K562 (cell line): ENCODE results near the gene SMIM41. TPM values are rescaled to one million over a fixed set of nuclear protein-coding genes. Genes with fewer than 3 reads are reported as not detected.

Experiments used
- BACH1 ChIP-seq: fragments of 200-800 bp; sonication (Bioruptor generic); IDR thresholded peaks from 2 replicates; pipeline ENCODE4 v1.6.1; 2016; ENCODE audit warnings: missing genetic modification characterization, missing compliant biosample characterization
- CBFB ChIP-seq: sonication (generic); formaldehyde crosslinking; IDR thresholded peaks from 2 replicates; pipeline ENCODE4 v1.4.0; 2020; ENCODE audit warnings: mild to moderate bottlenecking, missing genetic modification reagents
- CCNT2 ChIP-seq: IDR thresholded peaks from 2 replicates; pipeline ENCODE4 v1.6.1; 2011; ENCODE audit warnings: borderline replicate concordance, low read depth, mild to moderate bottlenecking, moderate library complexity, mixed read lengths, low read length; ENCODE audit not compliant: insufficient read length; ENCODE audit errors: extremely low read depth
- DEAF1 ChIP-seq: fragments of 450-650 bp; formaldehyde crosslinking; IDR thresholded peaks from 2 replicates; pipeline ENCODE4 v1.4.0; 2020; ENCODE audit warnings: mild to moderate bottlenecking, moderate library complexity
- ETV1 ChIP-seq: fragments of 450-650 bp; conservative IDR thresholded peaks from 2 replicates; pipeline ENCODE4 v1.6.1; 2016; ENCODE audit warnings: missing genetic modification characterization, control low read depth, low read depth, missing compliant biosample characterization
- ETV5 ChIP-seq: sonication (generic); formaldehyde crosslinking; IDR thresholded peaks from 2 replicates; pipeline ENCODE4 v1.4.0; 2020; ENCODE audit warnings: low read depth, mild to moderate bottlenecking, missing genetic modification reagents
- HMG20A ChIP-seq: fragments of 450-650 bp; formaldehyde crosslinking; conservative IDR thresholded peaks from 2 replicates; pipeline ENCODE4 v1.4.0; 2020; ENCODE audit warnings: mild to moderate bottlenecking, mixed read lengths
- KDM2B ChIP-seq: fragments of 250-450 bp; sonication (Bioruptor Pico); IDR thresholded peaks from 2 replicates; pipeline ENCODE4 v1.8.0; 2021; ENCODE audit warnings: mild to moderate bottlenecking, moderate library complexity
- NRF1 ChIP-seq, 2 experiments: fragments of 450-650 bp; IDR thresholded peaks in 1 of 2; conservative IDR thresholded peaks in 1 of 2; 2 replicates each; pipeline ENCODE4 v1.6.1; 2014; ENCODE audit warnings: mild to moderate bottlenecking in 2 of 2
- PCBP1 ChIP-seq: fragments of 200-400 bp; formaldehyde crosslinking; IDR thresholded peaks from 2 replicates; pipeline ENCODE4 v1.6.1; 2018; ENCODE audit warnings: mild to moderate bottlenecking, low read depth, low read length; ENCODE audit not compliant: poor library complexity, severe bottlenecking
- POLR2G ChIP-seq: fragments of 200-400 bp; formaldehyde crosslinking; IDR thresholded peaks from 2 replicates; pipeline ENCODE4 v1.6.1; 2017; ENCODE audit warnings: low read depth, mild to moderate bottlenecking, antibody characterized with exemption, low read length, moderate library complexity
- PTTG1 ChIP-seq: fragments of 450-650 bp; IDR thresholded peaks from 2 replicates; pipeline ENCODE4 v1.6.1; 2016; ENCODE audit warnings: low read depth, mild to moderate bottlenecking, missing genetic modification characterization, missing compliant biosample characterization
- SMAD4 ChIP-seq: fragments of 250-450 bp; sonication (Bioruptor Pico); conservative IDR thresholded peaks from 2 replicates; pipeline ENCODE4 v1.8.0; 2021; ENCODE audit warnings: inconsistent platforms, mild to moderate bottlenecking, moderate library complexity
- TCFL5 ChIP-seq: fragments of 250-450 bp; sonication (Bioruptor Pico); conservative IDR thresholded peaks from 2 replicates; pipeline ENCODE4 v1.6.1; 2021; ENCODE audit warnings: mild to moderate bottlenecking, moderate library complexity, matching md5 sums
- TRIM28 ChIP-seq: fragments of 450-650 bp; IDR thresholded peaks from 2 replicates; pipeline ENCODE4 v1.6.1; 2017
- ZKSCAN3 ChIP-seq: fragments of 250-450 bp; sonication (Bioruptor Pico); IDR thresholded peaks from 2 replicates; pipeline ENCODE4 v1.4.0; 2020
- ZNF24 ChIP-seq: fragments of 450-650 bp; IDR thresholded peaks from 2 replicates; pipeline ENCODE4 v1.6.1; 2016
- ZNF316 ChIP-seq: fragments of 450-650 bp; IDR thresholded peaks from 2 replicates; pipeline ENCODE4 v1.6.1; 2016
- ZNF639 ChIP-seq, 2 experiments: fragments of 200-800 bp in 1 of 2; sonication (Bioruptor generic) in 1 of 2; sonication (generic) in 1 of 2; formaldehyde crosslinking in 1 of 2; IDR thresholded peaks in 1 of 2; conservative IDR thresholded peaks in 1 of 2; 2 replicates each; pipeline versions ENCODE4 v1.5.0 to v1.6.1; 2016 to 2020; ENCODE audit warnings: missing compliant biosample characterization in 1 of 2, missing genetic modification characterization in 1 of 2, missing genetic modification reagents in 1 of 2
- ZNF79 ChIP-seq: fragments of 250-450 bp; sonication (Bioruptor Pico); IDR thresholded peaks from 2 replicates; pipeline ENCODE4 v1.4.0; 2020; ENCODE audit warnings: low read depth, mild to moderate bottlenecking, moderate library complexity
- polyA plus RNA-seq, 8 experiments: library from polyadenylated mRNA; depleted of rRNA in 4 of 8; stranded (reverse) in 5 of 8; unstranded in 3 of 8; fragments of >200 nt; fragmentation: Nextera tagmentation in 2 of 8; fragmentation: Illumina TruSeq in 1 of 8; extraction: Ambion mirVana in 2 of 8; extraction: Trizol in 1 of 8; gene quantifications; 2 replicates each; pipeline versions ENCODE4 v1.2.1 to v1.2.3, GENCODE V29; 2011 to 2014; ENCODE audit warnings: inconsistent platforms in 1 of 8, missing spikeins in 1 of 8
- total RNA-seq, 7 experiments: library from RNA; depleted of rRNA in 6 of 7; stranded (reverse); fragments of >200 nt in 6 of 7; fragmentation: Illumina TruSeq in 2 of 7; extraction: Trizol in 2 of 7; gene quantifications; 2 replicates each; pipeline versions ENCODE4 v1.2.1 to v1.2.3, GENCODE V29; 2011 to 2021; ENCODE audit warnings: low replicate concordance in 1 of 7
- TF ChIP-seq, protein P1 (sequence below): sonication (generic); formaldehyde crosslinking; IDR thresholded peaks from 2 replicates; pipeline ENCODE4 v1.8.0; 2022; ENCODE audit warnings: mild to moderate bottlenecking, missing genetic modification reagents, borderline replicate concordance

SMIM41 gene
- total and polyA plus RNA-seq, 9 of the 15 experiments (the other 6 are each of a cell fraction or from before 2014, with no cell fraction given): not detected

GRCh38 chr12:52032804-52033445 is 46.6 kb upstream of the SMIM41 start (continued):
- TF ChIP-seq BACH1 (tag): no peak
- peak; percentile 88 to 89 for TF ChIP-seq NRF1 (conservative IDR thresholded peaks at IDR 0.05 in 1 of 2, IDR thresholded peaks at IDR 0.05 in 1 of 2)
- no peak for TF ChIP-seq TRIM28
- TF ChIP-seq TCFL5 (CRISPR knock-in tag): no peak
- TF ChIP-seq ZNF639 (CRISPR knock-in tag; conservative IDR thresholded peaks at IDR 0.05 in 1 of 2, IDR thresholded peaks at IDR 0.05 in 1 of 2): peak in 1 of 2 experiments; percentile 64; a peak in 1 of 4 replicates
- TF ChIP-seq ZKSCAN3 (CRISPR knock-in tag): no peak
- peak; percentile 86 for TF ChIP-seq ETV1 (tag)
- TF ChIP-seq ZNF79 (CRISPR knock-in tag): no peak
- TF ChIP-seq PTTG1: no peak
- no peak for TF ChIP-seq CBFB (CRISPR knock-in tag)
- TF ChIP-seq ZNF316: peak; percentile 59
- peak; percentile 81 for TF ChIP-seq POLR2G
- TF ChIP-seq KDM2B (CRISPR knock-in tag): no peak
- TF ChIP-seq ETV5: peak; percentile 84
- TF ChIP-seq, protein P1, sequence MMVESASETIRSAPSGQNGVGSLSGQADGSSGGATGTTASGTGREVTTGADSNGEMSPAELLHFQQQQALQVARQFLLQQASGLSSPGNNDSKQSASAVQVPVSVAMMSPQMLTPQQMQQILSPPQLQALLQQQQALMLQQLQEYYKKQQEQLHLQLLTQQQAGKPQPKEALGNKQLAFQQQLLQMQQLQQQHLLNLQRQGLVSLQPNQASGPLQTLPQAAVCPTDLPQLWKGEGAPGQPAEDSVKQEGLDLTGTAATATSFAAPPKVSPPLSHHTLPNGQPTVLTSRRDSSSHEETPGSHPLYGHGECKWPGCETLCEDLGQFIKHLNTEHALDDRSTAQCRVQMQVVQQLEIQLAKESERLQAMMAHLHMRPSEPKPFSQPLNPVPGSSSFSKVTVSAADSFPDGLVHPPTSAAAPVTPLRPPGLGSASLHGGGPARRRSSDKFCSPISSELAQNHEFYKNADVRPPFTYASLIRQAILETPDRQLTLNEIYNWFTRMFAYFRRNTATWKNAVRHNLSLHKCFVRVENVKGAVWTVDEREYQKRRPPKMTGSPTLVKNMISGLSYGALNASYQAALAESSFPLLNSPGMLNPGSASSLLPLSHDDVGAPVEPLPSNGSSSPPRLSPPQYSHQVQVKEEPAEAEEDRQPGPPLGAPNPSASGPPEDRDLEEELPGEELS: no peak
- TF ChIP-seq ZNF24: no peak
- peak; percentile 77 for TF ChIP-seq SMAD4 (CRISPR knock-in tag)
- no peak for TF ChIP-seq DEAF1 (CRISPR knock-in tag)
- TF ChIP-seq HMG20A: no peak
- TF ChIP-seq PCBP1: no peak
- peak; percentile 78 for TF ChIP-seq CCNT2
